ENCODE results near the gene HK1. TPM values are rescaled to one million over a fixed set of nuclear protein-coding genes. Genes with fewer than 3 reads are reported as not detected.

The HK1 gene
- total RNA-seq, 4 donors from 2014 or later: 12.5 to 47.0 (median 12.6) TPM

DNA sequence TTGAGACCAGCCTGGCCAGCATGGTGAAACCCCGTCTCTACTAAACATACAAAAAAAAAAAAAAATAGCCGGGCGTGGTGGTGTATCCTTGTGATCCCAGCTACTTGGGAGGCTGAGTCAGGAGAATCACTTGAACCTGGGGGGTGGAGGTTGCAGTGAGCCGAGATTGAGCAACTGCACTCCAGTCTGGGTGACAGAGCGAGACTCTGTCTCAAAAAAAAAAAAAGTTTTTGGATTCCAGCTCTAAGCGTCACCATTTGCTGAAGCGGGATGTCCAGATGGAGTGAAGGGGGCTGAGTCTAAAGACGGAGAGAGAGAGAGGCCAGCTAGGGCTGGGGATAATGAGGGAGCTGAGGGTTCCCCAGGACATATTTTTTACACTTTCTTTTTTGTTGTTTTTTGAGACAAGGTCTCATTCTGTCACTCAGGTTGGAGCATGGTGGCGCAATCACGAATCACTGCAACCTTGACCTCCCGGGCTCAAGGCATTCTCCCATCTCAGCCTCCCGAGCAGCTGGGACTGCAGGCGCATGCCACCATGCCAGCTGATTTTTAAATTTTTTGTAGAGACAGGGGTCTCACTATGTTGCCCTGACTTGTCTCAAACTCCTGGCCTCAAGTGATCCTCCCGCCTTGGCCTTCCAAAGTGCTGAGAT, 9.4 kb upstream of the HK1 start:
- no peak for TF ChIP-seq POLR2A (IDR thresholded peaks at IDR 0.05)
- TF ChIP-seq, protein P1, sequence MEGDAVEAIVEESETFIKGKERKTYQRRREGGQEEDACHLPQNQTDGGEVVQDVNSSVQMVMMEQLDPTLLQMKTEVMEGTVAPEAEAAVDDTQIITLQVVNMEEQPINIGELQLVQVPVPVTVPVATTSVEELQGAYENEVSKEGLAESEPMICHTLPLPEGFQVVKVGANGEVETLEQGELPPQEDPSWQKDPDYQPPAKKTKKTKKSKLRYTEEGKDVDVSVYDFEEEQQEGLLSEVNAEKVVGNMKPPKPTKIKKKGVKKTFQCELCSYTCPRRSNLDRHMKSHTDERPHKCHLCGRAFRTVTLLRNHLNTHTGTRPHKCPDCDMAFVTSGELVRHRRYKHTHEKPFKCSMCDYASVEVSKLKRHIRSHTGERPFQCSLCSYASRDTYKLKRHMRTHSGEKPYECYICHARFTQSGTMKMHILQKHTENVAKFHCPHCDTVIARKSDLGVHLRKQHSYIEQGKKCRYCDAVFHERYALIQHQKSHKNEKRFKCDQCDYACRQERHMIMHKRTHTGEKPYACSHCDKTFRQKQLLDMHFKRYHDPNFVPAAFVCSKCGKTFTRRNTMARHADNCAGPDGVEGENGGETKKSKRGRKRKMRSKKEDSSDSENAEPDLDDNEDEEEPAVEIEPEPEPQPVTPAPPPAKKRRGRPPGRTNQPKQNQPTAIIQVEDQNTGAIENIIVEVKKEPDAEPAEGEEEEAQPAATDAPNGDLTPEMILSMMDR (IDR thresholded peaks at IDR 0.05): no peak
- Histone ChIP-seq H3K27me3 (no peaks in the 10 kb centered on the region), H3K4me1 (no peaks in the 10 kb centered on the region), H3K4me3 (no peak overlapping the region), H3K27ac (no peak overlapping the region), H3K9me3 (no peaks in the 10 kb centered on the region), H3K36me3 (no peaks in the 10 kb centered on the region)
- DNase-seq: no peak

DNA sequence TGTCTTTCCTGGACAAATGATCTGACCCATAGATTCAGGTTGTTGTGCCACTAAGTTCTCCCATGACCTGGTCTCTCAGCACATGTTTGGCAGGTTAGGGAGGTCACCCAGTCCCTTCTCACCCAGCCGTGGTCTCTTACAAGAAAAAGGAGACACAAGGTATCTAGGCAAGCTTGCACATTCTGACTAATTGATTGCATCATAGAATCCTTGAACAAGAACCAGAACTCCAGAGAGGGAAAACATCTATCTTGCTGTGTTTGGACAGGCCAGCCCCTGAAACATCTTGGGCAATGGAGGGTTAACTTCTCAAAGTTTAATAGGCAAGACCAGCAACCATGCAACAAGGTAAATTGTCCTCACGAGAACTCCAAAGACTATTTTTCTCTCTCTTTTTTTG, 8.5 kb upstream of the HK1 start:
- Histone ChIP-seq H3K27me3 (no peaks in the 10 kb centered on the region), H3K27ac (no peak overlapping the region), H3K9me3 (no peaks in the 10 kb centered on the region), H3K4me3 (no peak overlapping the region), H3K36me3 (no peaks in the 10 kb centered on the region), H3K4me1 (no peaks in the 10 kb centered on the region)
- TF ChIP-seq, protein P1 (IDR thresholded peaks at IDR 0.05): no peak
- no peak for TF ChIP-seq POLR2A (IDR thresholded peaks at IDR 0.05)
- DNase-seq: no peak

GRCh38 chr10:69270990-69271389, 7.3 kb upstream of the HK1 start:
- H3K27me3 ChIP-seq: no peaks in the 10 kb centered on the region
- no peak for DNase-seq
- H3K9me3 ChIP-seq: no peaks in the 10 kb centered on the region
- H3K4me1 ChIP-seq: no peaks in the 10 kb centered on the region
- H3K4me3 ChIP-seq: no peak overlapping the region
- TF ChIP-seq POLR2A (IDR thresholded peaks at IDR 0.05): no peak
- TF ChIP-seq, protein P1 (IDR thresholded peaks at IDR 0.05): no peak
- no peak overlapping the region for H3K27ac ChIP-seq
- no peaks in the 10 kb centered on the region for H3K36me3 ChIP-seq

- Histone ChIP-seq H3K27me3 (no peaks in the 10 kb centered on the region), H3K36me3 (no peaks in the 10 kb centered on the region), H3K9me3 (no peaks in the 10 kb centered on the region), H3K4me1 (no peaks in the 10 kb centered on the region), H3K4me3 (no peak overlapping the region), H3K27ac (no peak overlapping the region)
- TF ChIP-seq, protein P1 (IDR thresholded peaks at IDR 0.05): no peak
- no peak for TF ChIP-seq POLR2A (IDR thresholded peaks at IDR 0.05)
- DNase-seq: no peak
Measured at GRCh38 chr10:69272624-69273023, 5.7 kb upstream of the HK1 start.

- no peak for DNase-seq
- Histone ChIP-seq H3K4me3 (no peak overlapping the region), H3K27ac (no peak overlapping the region), H3K36me3 (no peaks in the 10 kb centered on the region), H3K27me3 (no peaks in the 10 kb centered on the region), H3K4me1 (peaks cover 0 to 3% (median 0%) of the 10 kb centered on the region in 4 donors), H3K9me3 (no peaks in the 10 kb centered on the region)
- TF ChIP-seq, protein P1 (IDR thresholded peaks at IDR 0.05): no peak
- TF ChIP-seq POLR2A (IDR thresholded peaks at IDR 0.05): no peak
Measured at GRCh38 chr10:69275444-69275843, 2.9 kb upstream of the HK1 start.

GRCh38 chr10:69276503-69276902, 1.8 kb upstream of the HK1 start:
- no peaks in the 10 kb centered on the region for H3K36me3 ChIP-seq
- TF ChIP-seq POLR2A (IDR thresholded peaks at IDR 0.05): no peak
- TF ChIP-seq, protein P1 (IDR thresholded peaks at IDR 0.05): no peak
- no peaks in the 10 kb centered on the region for H3K27me3 ChIP-seq
- no peak overlapping the region for H3K27ac ChIP-seq
- no peaks in the 10 kb centered on the region for H3K9me3 ChIP-seq
- no peak for DNase-seq
- H3K4me1 ChIP-seq: peaks cover 0 to 3% (median 0%) of the 10 kb centered on the region in 4 donors
- no peak overlapping the region for H3K4me3 ChIP-seq
